T1000 (cell line): ENCODE data around the gene EXOSC5.
A peak's percentile ranks its signal among the peaks of the same experiment; 100 is the strongest.
"Not testable (repeated sequence)": the region's sequence is repeated elsewhere in the genome, so short reads cannot be mapped to it uniquely, and the experiment has no call there.

ENCODE experiments used
- DNase-seq: peaks from one replicate; lab custom pipeline; 2025; ENCODE audit warnings: mixed read lengths; lab: John Stamatoyannopoulos, UW

EXOSC5 gene

GRCh38 chr19:41397086-41398049, at the start of gene EXOSC5, which contains the start of gene BCKDHA:
Gene EXOSC5 (minus strand): TSS chr19:41397359. CDS start chr19:41397328, 31 bp downstream.
Gene BCKDHA (plus strand): TSS chr19:41397818. CDS start chr19:41397828, 10 bp downstream.
- peak; percentile 98 for DNase-seq

GRCh38 chr19:41445575-41445974, 48.4 kb upstream of the EXOSC5 start:
- DNase-seq: no peak

DNA sequence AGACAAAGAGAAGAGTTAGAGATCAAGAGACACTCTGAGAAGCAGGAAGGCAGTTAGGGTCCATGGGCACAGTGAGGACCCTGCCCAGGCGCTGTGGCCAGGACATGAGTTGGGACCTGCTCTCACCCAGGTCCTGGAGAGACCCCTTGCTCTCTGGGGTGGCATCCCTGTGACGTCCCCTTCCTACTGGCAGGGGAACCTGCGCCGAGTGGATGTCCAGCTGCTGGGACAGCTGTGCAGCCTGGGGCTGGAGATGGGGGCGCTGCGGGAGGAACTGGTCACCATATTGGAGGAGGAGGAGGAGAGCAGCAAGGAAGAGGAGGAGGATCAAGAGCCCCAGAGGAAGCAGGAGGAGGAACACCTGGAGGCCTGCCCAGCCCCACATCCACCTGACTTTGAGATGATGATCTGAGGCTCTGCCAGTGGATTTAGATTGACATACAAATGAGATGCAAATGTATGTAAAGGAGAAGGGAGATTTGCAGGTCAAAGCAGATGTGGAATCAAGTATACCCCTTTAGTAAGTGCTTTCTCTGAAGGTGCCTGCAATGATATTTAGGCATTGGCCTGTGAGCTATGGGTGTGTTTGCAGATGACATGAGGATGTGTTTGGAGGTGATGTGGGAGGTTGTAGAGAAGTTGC, 46.8 kb upstream of the EXOSC5 start:
- DNase-seq: no peak

DNA sequence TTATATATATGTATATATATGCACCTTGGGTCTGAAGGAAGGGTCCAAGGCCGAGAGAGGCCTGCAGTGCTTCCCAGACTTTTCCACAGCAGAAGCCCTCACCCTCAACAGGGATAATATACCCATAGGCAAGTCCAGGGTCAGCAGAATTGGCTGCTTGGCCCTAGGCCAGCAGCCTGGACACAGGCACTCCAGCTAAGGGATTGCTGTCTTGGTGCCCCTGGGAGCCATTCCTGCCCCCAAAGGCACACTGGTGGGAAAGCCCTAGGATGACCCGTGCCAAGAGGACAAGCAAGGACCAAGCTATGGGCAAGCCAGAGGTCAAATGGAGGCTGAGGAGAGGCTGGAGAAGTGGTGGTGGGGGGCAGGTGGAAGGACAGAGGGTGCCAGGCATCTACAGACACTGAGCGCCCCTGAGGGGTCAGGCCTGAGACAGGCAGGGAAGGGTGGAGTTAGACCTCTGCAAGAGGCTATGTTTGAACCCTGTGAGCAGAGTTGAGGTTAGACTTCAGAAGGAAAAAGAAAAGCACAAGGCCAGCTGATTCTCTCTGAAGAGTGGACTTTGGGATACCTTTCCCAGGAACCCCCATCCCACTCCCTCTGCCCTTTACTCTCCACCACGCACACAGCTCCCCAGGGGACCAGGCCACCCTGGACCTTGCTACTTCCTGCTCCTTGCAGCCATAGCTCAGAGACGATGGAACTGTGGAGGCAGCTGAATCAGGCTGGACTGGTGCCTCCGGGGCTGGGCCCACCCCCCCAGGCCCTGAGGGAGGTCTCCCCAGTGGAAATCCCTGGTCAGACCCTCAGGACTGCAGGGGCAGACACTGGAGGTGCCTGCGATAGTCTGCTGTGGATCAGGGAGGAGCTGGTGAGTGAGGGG, 45.6 kb upstream of the EXOSC5 start, which contains the start of gene ERICH4:
Gene ERICH4 (plus strand): TSS at position 684 of the 883 bp plus-strand sequence. CDS start 14 bp downstream, at position 698.
- no peak for DNase-seq

DNA sequence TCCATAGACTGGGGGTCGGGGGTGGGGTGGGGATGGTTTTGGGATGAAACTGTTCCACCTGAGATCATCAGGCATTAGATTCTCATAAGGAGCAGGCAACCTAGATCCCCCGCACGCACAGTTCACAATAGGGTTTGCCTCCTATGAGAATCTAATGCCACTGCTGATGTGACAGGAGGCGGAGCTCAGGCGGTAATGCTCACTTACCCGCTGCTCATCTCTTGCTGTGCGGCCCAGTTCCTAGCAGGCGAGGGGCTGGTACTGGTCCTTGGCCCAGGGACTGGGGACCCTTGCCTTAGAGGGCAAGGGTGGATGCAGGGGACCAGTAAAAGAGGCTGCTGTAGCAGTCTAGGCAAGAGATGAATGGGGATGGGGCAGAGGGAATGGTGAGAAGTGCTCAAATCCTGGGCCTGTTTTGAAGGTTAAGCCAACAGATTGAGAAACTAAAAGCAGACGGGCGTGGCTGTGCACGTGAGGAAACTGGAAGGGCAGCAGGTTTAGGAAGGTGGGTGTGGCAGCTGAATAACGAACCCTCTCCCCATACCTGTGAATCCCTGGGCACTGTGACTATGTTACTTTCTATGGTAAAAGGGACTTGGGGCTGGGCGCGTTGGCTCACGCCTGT, 44.3 kb upstream of the EXOSC5 start:
- no peak for DNase-seq

GRCh38 chr19:41439441-41440222, 42.5 kb upstream of the EXOSC5 start, which contains the start of gene DMAC2:
Gene DMAC2 (minus strand): TSS chr19:41439912. CDS start chr19:41439899, 13 bp downstream.
- DNase-seq: peak; percentile 88

DNA sequence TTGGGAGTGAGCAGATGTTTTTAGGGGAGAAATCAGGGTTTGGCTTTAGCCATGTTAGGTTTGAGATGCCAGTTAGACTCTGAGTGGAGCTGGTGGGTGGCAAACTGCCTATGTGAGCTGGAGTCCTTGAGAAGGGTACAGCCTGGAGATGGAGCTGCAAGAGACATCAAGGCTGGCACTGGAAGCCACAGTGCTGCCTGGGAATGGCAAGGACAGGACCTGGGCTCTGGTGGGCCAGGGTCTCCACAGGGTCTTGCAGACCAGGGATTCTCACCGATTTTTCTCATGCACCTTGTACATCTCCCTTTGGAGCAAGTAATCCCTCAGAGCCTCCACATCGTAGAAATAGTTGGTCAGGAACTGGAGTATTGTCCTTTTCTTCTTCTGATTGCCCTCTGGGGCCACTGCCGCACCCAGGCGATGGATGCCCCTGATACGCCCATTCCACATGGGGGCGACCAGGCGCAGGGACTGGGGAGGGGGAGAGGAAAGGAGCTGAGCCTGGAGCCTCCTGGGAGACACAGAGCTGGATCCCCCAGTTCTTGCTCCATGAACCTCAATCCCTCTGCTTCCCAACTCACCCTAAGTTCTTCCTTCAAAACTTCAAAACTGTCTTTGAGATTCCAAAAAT, 40.9 kb upstream of the EXOSC5 start:
- no peak for DNase-seq

GRCh38 chr19:41436674-41436951, 39.5 kb upstream of the EXOSC5 start:
- no peak for DNase-seq

GRCh38 chr19:41435936-41436673, 38.9 kb upstream of the EXOSC5 start:
- no peak for DNase-seq

GRCh38 chr19:41435376-41435775, 38.2 kb upstream of the EXOSC5 start:
- not testable (repeated sequence) for DNase-seq

- no peak for DNase-seq
Observed at GRCh38 chr19:41434450-41434849, 37.3 kb upstream of the EXOSC5 start.

DNA sequence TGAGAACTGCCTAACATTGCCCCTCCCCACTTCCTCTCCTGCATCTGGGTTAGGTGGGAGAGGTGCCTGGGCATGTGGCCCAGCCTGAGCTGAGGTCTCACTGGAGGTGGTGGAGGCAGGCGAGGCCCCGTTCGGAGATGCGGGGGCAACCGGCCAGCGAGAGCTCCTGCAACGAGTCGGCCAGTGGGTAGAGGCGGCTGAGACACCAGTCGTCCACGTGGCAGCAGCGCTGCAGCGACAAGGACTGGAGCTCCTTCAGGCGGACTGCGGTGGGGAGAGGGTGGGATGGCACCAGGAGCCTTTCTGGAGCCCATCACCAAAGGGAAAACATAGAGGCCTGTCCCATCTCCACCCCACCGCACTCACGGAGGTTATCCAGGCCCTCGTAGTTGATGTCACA, 36.0 kb upstream of the EXOSC5 start:
- DNase-seq: no peak

DNA sequence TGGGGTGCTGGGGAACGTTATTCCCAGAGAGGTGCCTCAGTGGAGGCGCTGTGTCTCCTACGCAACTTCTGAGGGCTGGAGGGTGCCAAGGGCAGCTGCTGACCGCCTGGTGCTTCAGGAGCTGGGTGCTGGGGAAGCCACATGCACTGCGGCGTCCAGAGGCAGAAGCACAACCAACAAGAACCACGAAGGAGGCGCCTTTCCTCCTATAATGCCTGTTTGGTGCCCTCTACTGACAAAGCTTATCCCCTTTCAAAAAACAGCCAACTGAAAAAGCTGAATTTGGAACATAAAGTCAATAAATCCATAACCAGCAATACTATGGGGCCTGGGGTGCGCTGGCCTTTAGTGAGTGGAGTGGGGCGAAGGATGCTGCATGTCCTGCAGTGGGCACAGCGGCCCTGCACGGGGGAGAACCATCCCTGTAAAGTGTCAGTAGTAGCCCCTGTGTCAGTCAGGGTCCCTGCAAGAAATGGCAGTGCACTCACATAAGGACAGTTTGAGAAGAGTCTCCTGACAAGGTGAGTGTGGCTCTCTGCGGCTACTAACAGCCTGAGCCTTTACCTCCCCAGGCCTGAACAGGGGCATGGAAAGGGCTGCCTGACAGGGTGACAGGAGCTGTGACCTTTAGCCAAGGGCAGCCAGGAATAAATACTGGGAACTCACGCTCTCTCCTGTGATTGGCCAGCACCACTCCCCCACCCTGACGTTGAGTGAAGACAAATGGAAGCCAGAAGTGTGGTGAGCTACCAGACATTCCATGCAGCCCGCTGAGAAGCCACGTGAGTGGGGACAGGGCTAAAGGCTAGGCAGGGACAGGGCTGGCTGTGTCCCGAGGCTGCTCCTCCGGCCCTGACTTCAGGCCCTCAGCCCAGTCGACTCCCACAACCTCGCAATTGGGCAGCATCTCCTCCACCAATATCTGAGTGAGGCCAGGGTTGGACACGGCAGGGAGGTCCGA, 34.5 kb upstream of the EXOSC5 start:
- no peak for DNase-seq

GRCh38 chr19:41430922-41431321, 33.8 kb upstream of the EXOSC5 start:
- DNase-seq: no peak

DNA sequence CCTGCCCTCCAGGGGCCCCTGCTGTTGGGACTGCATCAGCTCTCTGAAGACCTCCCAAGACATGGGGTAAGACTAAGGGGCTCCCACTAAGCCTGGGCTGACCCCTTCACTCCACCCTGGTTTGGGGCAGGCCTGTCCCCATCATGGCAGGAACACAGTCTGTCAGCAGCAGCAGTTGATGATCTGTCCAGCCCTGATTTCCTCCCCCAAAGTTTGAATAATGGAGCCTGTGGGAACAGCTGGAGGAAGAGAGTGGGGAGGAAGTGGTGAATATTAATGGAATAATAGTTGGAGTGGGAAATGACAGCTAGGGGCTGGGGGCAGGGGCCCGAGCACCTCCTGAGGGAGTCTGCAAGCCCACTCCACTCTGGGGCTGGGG, 31.3 kb upstream of the EXOSC5 start:
- no peak for DNase-seq

DNA sequence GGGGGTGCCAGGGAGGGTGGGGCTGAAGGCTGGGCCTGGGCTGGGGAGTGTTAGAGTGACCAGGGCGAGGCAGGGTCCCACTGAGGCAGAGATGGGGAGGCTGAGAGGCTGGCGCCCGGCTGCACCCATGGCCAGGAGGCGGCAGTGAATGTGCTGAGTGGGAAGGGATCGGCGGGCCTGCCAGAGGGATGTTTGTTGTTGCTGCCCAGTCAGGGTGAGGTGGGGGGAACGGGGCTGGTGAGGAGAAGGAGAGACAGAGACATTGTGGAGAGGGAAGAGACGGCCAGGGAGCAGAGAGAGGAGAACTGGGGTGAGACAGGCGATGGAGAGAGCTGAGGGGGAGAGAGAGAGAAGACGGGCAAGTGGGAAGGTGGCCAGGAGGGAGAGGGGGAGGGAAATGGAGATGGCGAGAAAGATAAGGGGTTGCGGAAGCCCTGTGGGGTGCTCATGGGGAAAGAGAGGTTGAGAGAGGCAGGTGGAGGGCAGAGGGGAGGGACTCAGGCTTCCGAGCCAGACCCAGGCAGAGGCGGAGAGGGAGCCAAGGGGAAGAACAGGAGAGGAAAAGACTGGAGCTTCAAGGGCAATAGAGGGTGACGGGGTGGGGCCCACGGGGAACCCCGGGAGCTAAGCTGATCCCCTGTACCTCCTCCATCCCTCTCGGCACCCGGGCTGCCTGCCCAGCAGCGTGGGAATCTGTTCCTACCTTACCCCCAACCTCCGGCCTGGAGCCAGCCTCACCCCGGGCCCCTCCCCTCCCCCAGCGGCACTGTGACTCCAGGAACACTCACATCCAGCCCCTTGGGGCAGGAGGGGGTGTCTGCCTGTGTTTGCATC, 30.7 kb upstream of the EXOSC5 start:
- no peak for DNase-seq

DNA sequence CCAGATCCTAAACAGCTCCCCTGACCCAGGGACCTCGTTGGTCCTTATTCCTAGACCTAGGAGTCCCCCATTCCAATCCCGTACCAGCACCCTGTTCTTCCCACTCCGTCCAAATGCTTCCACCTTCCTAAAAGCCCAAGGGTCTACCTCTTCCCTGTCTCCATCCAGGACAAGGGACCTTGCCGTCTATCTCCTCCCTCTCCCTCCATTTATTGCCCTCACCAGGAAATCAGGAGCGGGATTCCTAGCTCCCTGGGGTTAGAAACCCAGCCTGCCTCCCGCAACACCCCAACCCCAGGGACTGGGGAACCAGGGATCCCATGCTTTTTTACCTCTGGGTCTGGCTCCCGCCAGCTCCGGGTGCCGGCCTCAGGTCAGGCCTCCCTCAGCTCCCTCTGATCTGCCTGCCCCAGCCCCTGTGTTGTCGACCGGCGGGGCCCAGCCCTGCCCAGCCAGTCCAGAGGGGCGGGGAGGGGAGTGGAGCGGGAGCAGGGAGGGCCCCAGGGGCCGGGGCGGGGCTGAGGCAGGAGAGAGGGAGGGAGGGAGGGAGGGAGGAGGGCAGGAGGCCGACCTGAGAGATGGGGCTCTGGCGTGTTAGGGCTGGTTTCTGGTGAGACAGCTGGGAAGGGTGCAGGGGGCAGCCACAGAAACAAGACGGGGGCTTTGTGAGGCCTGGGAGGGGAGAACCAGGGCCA, 29.9 kb upstream of the EXOSC5 start, which contains the start of gene B3GNT8:
Gene B3GNT8 (minus strand): TSS at position 423 of the 695 bp plus-strand sequence. CDS start 596 bp downstream, outside the sequence.
- DNase-seq: peak; percentile 37
